Prostate gland (tissue), 2 donors: ENCODE results near the gene HPX. TPM values are rescaled to one million over a fixed set of nuclear protein-coding genes. Genes with fewer than 3 reads are reported as not detected.

Experiments
- DNase-seq: peaks from one replicate; pipeline ENCODE4 v3.0.0-alpha.2; 2019; ENCODE audit warnings: low spot score
- H3K27ac ChIP-seq, 2 donors: fragments of 200-600 bp; sonication (generic); 2 replicates each; pipeline ENCODE4 v1.5.1; 2017 to 2019
- H3K27me3 ChIP-seq: fragments of 200-600 bp; sonication (generic); replicated peaks from 2 replicates; pipeline ENCODE4 v1.5.1; 2019; ENCODE audit not compliant: insufficient read depth
- H3K36me3 ChIP-seq, 2 donors: fragments of 200-600 bp; sonication (generic); 1 replicate in 1 of 2; 2 replicates in 1 of 2; pipeline versions ENCODE4 v1.5.1 to v1.8.1; 2017 to 2019
- H3K4me1 ChIP-seq: fragments of 200-600 bp; sonication (generic); replicated peaks from 2 replicates; pipeline ENCODE4 v1.5.1; 2019
- H3K4me3 ChIP-seq, 2 donors: fragments of 200-600 bp; sonication (generic); 2 replicates each; pipeline ENCODE4 v1.5.1; 2017 to 2019
- H3K9me3 ChIP-seq: fragments of 200-600 bp; sonication (generic); 2 replicates; pipeline ENCODE4 v1.5.1; 2017
- POLR2A ChIP-seq: fragments of 450-650 bp; IDR thresholded peaks from one replicate; pipeline ENCODE4 v1.6.1; 2016; ENCODE audit warnings: antibody characterized with exemption, mild to moderate bottlenecking
- POLR2AphosphoS5 ChIP-seq: sonication (generic); formaldehyde crosslinking; IDR thresholded peaks from one replicate; pipeline ENCODE4 v1.6.1; 2017; ENCODE audit warnings: antibody characterized with exemption
- WGBS: methylation state at CpG from one replicate; pipeline ENCODE4 v1.1.5; 2018; 5-methylcytosine and 5-hydroxymethylcytosine counted together
- intact Hi-C: fragments of 100-400 bp; cut with DNase I; formaldehyde crosslinking; loops from one replicate; pipeline ENCODE4 v1.14.2; 2022
- total RNA-seq, 2 donors: library from RNA; depleted of rRNA; stranded (reverse); fragments of >200 nt; gene quantifications; one replicate each; pipeline ENCODE4 v1.1.0, GENCODE V29; 2016
- TF ChIP-seq, protein P1 (sequence below), 4 experiments: fragments of 200-600 bp in 2 of 4; fragments of 450-650 bp in 2 of 4; sonication (generic) in 2 of 4; IDR thresholded peaks; 1 replicate in 3 of 4; 2 replicates in 1 of 4; pipeline ENCODE4 v1.5.1; 2016 to 2019; ENCODE audit warnings: antibody characterized with exemption in 4 of 4, mild to moderate bottlenecking in 2 of 4, moderate library complexity in 2 of 4

HPX gene
- total RNA-seq, 2 donors from 2014 or later, result 1.2 to 4.7 TPM

- peaks cover 0 to 16% of the 10 kb centered on the region in 2 donors for H3K36me3 ChIP-seq
- no peak overlapping the region for H3K4me3 ChIP-seq
- intact Hi-C loops, result no loop called here
- no peaks in the 10 kb centered on the region for H3K4me1 ChIP-seq
- WGBS, result 95% methylated on average over 37 of the region's 56 CpGs
- DNase-seq, result no peak
- no peaks in the 10 kb centered on the region for H3K9me3 ChIP-seq
- TF ChIP-seq, protein P1, sequence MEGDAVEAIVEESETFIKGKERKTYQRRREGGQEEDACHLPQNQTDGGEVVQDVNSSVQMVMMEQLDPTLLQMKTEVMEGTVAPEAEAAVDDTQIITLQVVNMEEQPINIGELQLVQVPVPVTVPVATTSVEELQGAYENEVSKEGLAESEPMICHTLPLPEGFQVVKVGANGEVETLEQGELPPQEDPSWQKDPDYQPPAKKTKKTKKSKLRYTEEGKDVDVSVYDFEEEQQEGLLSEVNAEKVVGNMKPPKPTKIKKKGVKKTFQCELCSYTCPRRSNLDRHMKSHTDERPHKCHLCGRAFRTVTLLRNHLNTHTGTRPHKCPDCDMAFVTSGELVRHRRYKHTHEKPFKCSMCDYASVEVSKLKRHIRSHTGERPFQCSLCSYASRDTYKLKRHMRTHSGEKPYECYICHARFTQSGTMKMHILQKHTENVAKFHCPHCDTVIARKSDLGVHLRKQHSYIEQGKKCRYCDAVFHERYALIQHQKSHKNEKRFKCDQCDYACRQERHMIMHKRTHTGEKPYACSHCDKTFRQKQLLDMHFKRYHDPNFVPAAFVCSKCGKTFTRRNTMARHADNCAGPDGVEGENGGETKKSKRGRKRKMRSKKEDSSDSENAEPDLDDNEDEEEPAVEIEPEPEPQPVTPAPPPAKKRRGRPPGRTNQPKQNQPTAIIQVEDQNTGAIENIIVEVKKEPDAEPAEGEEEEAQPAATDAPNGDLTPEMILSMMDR (IDR thresholded peaks at IDR 0.05), result no peak
- H3K27me3 ChIP-seq, result no peaks in the 10 kb centered on the region
- H3K27ac ChIP-seq, result no peak overlapping the region
Measured at GRCh38 chr11:6456361-6457073, 15.7 kb upstream of the HPX start.

GRCh38 chr11:6455070-6455469 is 14.3 kb upstream of the HPX start:
- H3K9me3 ChIP-seq, result no peaks in the 10 kb centered on the region
- peak; percentile 27 for DNase-seq
- peaks cover 0 to 22% of the 10 kb centered on the region in 2 donors for H3K36me3 ChIP-seq
- intact Hi-C loops, result no loop called here
- no peak overlapping the region for H3K27ac ChIP-seq
- no peaks in the 10 kb centered on the region for H3K4me1 ChIP-seq
- WGBS, result 67% methylated on average over 2 of the region's 2 CpGs
- no peaks in the 10 kb centered on the region for H3K27me3 ChIP-seq
- TF ChIP-seq POLR2A (no peak), POLR2AphosphoS5 (peak; percentile 62)
- no peak overlapping the region for H3K4me3 ChIP-seq

- Histone ChIP-seq H3K27ac (no peak overlapping the region), H3K36me3 (peaks cover 0 to 22% of the 10 kb centered on the region in 2 donors), H3K4me1 (no peaks in the 10 kb centered on the region), H3K4me3 (no peak overlapping the region), H3K27me3 (no peaks in the 10 kb centered on the region), H3K9me3 (no peaks in the 10 kb centered on the region)
- 95% methylated on average over 2 of the region's 2 CpGs for WGBS
- TF ChIP-seq POLR2AphosphoS5, result no peak
- TF ChIP-seq, protein P1 (IDR thresholded peaks at IDR 0.05), result no peak
- TF ChIP-seq POLR2A, result no peak
- no peak for DNase-seq
- intact Hi-C loops, result no loop called here
Measured at GRCh38 chr11:6453152-6453551, 12.4 kb upstream of the HPX start.

DNA sequence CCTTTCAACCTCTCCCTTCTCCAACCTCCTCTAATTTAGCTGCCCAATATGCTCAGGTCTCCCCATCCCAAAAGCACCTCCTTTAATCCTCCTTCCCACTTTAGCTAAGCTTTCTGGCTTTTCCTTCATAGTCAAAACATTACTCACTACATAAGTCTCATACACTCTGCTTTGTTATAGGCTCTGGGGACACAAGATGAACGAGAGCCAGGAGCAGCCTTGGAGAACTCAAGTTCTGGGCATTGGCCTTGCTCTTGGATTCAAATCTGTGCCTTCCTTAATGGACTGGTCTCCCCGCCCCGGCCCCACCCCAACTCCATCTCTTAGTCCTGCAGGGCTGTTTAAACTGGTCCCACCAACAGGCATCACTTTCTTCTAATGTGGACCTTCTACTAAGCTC is 11.4 kb upstream of the HPX start:
- Histone ChIP-seq H3K4me3 (no peak overlapping the region), H3K27ac (no peak overlapping the region), H3K4me1 (no peaks in the 10 kb centered on the region), H3K36me3 (peaks cover 0 to 16% of the 10 kb centered on the region in 2 donors), H3K27me3 (no peaks in the 10 kb centered on the region), H3K9me3 (no peaks in the 10 kb centered on the region)
- no peak for DNase-seq
- WGBS, result 93% methylated on average over 3 of the region's 3 CpGs
- TF ChIP-seq, protein P1 (IDR thresholded peaks at IDR 0.05), result no peak
- TF ChIP-seq POLR2A, result no peak
- TF ChIP-seq POLR2AphosphoS5, result no peak
- intact Hi-C loops, result no loop called here

GRCh38 chr11:6448574-6448973 is 7.8 kb upstream of the HPX start:
- Histone ChIP-seq H3K4me3 (no peak overlapping the region), H3K27me3 (no peaks in the 10 kb centered on the region), H3K9me3 (no peaks in the 10 kb centered on the region), H3K4me1 (no peaks in the 10 kb centered on the region), H3K27ac (no peak overlapping the region), H3K36me3 (peaks cover 0 to 6% of the 10 kb centered on the region in 2 donors)
- no peak for DNase-seq
- TF ChIP-seq, protein P1 (IDR thresholded peaks at IDR 0.05), result no peak
- no peak for TF ChIP-seq POLR2AphosphoS5
- no peak for TF ChIP-seq POLR2A
- intact Hi-C loops, result loop anchor here (10.0 kb wide), 1 partner anchor 424 kb away; no protein-coding TSS in a partner anchor
- 89% methylated on average over 3 of the region's 3 CpGs for WGBS
